ENCODE data around the gene DLGAP4.

Gene DLGAP4

DNA sequence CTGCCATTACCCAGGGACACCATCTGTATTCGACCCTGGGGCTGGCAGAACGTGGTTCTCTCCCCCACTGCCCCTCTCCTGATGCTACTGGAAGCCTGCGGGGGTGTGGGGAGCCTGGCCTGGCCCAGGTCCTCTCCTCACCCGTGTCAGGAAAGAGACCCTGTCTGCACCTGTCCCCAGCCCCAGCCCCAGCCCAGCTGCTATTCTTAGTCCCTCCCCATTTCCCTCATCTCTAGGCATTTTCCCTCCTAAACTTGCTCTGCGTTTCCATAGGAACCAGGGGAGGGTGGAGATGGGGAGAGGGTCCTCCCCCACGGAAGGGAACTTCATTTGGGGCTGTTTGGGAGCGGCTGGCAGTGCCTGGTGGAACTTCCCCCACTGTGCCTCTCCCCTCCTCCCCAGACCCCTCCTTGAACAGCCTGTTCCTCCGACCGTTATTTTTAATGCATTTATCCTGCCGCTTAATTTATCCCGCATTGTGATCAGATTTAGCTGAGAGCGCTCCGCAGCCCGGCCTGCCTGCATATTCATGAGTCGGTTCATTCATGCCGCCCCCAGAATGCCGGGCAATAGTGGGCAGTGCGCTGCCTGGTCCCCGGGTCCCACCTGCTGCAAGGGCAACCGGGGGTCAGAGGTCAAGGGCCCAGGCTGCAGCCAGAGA, 31.8 kb upstream of the DLGAP4 start:
- no peak for DNase-seq

DNA sequence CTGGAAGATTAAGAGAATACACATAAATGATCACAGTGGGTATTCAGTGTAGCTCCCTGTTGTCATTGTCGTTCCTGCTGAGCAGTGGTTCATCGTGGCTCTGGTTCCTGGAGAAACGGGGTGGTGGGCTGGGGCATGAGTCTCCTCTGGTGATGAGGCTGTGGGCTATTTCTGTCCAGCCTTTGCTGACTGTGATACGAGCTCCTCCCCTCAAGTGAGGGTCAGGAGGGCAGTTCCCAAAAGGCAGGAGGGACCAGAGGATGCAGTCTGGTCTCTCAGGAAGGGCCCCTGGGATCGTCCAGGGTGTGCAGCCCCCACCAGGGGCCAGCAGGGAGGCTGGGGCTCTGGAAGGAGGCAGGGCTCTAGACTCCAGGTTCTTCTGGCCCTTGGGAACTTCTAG, 31.1 kb upstream of the DLGAP4 start:
- DNase-seq = no peak

DNA sequence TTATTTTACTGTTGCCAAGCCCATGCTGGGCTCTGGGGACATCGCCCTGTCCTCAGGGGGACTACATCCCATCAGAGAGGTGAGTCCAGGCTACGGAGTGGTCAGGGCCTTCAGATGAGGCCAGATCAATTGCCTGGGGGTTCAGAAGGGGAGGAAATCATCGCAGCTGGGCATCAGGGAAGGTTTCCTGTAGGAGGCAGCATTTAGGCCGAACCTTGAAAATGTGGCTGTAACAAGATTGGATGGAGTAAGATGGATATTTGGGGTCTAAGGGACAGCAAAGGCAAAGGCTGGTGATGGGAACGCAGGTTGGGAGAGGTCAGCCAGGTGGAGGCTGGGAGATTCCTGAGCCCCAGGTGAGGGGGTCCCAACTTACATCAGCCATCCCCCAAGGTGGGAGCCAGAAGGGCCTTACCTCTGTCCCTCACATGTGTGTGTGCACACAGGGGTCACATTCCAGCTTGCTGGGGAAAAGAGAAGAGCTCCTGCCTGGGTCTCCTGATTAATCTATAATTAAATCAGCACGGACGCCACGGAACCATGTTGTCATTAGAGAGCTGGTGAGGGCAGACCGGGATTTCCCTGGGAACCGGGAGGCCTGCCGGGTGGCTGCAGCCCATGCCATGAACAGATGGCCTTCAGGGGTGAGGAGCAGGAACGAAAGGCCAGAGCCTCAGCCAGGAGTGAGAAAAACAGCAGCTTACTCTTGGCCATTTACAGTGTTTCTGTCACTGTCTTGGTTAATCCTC, 30.5 kb upstream of the DLGAP4 start:
- no peak for DNase-seq

DNA sequence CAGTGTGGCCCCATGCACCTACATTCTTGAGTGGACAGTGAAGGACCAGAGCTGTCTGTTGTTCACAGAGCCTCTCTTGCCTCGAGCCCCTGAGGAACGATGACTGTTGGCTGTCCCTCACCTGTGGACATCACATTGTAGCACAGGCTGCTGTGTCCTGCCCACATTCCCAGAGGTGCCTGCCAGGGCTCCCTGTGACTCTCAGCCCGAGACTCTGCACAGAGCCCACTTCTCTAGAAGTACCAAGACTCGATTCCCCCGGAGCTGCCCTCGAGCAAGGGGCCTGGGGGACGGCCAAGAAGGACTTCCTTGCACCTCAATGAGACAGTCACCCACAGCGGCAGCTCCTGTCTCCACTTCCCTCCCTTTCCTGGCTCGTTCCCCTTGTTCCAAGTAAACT, 28.6 kb upstream of the DLGAP4 start:
- no peak for DNase-seq

DNA sequence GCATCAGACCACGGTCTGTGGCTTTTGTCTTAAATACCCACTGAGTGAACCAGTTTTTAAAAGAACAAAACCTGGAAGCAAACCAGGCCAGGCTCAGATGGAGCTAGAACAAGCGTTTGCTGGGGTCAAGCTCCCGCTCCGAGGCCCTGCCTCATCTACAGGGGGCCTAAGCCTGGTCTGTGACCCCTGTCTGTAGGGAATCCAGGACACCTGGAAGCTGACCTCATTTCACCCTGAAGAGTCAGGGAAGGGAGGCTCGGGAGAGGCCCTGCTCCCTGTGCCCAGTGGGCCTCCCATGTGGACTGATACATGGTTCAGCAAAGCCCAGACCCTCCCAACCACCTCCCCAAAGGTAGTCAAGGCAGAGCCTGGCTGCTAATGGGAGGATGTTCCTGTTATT, 26.8 kb upstream of the DLGAP4 start:
- DNase-seq = no peak

DNA sequence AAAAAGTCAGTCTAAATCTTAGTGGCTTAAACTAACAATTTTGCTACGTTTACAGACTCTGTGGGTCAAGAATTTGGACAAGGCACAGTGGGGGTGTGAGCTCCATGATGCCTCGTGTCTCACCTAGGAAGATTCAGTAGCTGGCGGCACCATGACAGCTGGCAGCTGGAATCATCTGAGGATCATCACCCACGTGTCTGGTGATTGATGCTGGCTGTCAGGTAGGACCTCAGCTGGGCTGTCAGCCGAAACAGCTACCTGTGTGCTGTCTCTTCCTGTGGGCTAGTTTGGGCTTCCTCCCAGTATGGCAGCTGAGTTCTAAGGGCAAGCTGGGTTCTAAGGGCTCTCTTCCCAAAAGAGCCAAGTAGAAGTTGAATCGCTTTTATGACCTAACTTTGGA, 26.4 kb upstream of the DLGAP4 start:
- DNase-seq = no peak

DNA sequence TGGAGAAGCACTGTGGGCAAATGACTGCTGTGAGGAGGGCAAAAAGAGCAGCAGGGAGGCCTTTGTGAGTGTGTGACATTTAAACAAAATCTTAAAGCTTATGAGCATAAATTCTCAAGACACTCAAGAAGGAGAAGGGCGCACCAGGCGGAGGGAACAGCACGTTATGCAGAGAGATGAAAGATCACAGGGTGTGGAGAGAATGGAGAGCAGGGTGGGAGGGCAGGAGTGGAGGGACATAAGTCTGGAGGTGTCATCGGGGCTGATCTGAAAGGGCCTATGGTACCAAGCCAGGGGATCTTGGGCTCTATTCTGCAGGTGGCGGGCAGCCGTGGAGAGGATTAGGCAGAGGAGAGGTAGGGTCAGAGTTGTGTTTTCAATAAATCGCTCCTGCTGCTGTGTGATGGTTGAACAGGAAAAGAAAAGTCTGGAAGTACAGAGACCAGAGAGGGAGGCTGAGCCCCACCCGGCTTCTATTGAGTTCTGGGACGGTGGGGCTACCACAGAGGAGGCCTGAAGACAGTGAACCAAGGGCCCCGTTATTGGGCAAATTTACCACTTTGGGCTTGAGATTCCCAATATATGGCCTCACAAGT, 24.3 kb upstream of the DLGAP4 start:
- DNase-seq = no peak

DNA sequence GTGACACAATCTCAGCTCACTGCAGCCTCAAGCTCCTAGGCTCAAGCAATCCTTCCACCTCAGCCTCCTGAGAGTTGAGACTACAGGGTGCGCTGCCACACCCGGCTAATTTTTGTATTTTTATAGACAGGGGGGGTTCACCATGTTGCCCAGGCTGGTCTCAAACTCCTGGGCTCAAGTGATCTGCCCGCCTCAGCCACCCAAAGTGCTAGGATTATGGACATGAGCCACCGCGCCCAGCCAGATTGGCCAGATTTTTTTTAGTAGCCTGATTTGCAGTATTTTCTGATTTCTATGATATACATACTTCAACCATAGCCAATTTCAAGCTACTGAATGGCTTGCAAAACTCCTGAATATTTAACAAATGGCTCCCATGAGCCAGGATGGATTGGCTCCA, 21.4 kb upstream of the DLGAP4 start:
- no peak for DNase-seq

DNA sequence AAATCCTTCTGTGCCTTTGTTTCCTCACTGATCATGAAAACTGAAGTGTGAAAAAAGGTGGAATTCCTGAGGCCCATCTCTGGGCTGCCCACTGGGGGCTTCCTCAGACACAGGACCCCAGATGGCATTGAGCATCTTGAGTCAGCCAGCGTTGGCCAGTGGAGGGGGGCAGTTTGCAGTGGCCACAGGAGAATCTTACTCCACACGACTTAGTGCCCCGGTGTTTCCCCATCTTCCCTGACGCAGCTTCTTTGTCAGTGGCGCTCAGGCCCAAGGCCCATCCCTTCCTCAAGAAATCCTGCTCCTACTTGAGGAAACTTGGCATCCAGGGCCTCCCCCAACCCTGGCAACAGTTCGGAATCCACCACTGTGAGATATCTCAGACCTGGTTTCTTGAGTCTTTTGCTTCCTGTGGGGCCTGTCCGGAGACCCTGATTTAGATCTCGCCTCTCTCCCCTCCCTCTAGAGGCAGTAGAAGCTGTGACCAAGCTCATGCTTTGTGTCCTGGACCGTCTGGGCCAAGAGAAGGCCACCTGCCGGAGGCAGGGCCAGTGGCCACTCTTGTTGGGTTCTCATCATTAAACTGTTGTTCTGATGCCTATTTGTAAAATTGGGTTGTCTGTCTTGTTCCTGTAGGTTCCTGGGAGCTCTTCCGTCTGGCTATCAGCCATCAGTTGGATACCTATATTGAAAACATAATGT, 20.2 kb upstream of the DLGAP4 start:
- DNase-seq = no peak

DNA sequence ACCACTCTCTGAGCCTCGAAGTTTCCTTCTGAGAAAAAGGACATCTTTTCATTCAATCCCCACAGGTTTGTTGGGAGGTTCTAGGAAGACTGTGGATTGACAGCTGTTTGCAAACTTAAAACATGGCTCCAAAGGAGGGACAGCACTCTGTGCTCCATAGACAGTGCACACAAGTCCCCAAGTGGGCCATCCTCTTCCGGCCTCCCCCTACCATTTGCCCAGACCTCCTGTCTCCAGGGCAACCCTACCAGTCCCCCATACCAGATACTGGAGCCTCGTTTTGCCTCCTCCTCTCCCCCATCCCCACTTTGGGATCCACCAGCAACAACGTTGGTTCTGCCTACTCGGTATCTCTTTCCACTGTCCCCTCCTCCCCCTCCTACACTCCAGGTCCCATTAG, 8.5 kb upstream of the DLGAP4 start:
- DNase-seq = no peak

DNA sequence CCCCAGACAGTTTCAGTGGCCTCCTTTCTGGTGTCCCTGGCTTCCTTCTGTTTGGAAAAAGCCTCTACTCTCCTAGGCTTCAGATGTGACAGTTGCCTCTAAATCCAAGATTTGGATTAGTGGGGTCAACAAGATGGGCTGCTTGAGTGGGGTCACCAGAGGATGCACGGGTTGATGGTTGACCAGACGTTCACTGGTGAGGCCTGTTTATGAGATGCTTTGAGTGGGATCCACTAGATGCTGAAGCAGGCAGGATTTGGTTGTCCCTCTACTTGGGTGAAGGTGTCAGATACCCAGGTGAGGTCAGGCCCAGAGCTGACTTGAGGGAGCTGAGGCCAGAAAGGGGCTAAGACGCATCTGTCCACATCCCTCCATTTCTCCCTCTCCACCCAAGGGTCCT, 8.1 kb upstream of the DLGAP4 start:
- DNase-seq = no peak

DNA sequence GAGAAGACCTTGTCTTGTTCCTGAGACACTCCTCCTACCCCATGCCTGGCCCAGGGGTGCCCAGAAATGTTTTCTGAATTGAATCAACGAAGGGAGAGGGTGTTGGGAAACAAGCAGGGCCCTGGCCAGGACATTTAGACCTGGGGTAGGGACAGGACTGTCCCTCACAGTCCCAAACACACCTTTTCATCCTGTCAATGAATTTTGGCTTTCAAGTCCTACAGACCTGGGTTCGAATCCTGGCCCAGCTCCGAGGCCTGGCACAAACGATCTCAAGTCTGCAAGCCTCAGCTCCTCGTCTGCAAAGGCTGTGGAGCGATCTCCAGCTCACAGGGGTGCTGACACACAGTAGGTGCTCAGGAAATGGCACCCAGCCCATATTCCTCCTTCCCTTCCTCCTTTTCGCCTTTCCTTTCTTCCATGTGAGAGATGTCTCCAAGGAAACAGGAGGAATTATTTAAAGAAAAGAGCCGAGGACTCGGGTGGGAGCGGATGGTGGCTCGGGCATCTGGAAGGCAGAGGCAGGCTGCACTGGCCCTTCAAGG, 7.3 kb upstream of the DLGAP4 start:
- no peak for DNase-seq

DNA sequence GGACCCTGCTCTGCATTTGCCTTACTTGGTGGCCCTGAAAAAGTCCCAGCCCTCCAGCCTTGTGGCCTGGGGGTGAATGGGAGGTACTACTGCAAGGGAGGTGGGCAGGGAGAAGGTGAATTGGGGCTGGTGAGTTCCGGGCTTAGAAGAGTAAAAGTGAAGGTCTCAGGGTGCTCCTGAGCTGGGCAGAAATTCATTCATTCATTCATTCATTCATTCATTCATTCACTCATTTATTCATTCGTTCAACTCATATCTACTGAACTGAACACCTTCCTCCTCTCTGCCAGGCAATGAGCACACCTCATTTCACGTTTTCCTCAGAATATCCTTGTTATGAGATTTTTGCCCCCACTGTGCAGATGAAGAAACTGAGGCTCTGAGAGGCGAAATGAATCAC, 6.7 kb upstream of the DLGAP4 start:
- DNase-seq = no peak

DNA sequence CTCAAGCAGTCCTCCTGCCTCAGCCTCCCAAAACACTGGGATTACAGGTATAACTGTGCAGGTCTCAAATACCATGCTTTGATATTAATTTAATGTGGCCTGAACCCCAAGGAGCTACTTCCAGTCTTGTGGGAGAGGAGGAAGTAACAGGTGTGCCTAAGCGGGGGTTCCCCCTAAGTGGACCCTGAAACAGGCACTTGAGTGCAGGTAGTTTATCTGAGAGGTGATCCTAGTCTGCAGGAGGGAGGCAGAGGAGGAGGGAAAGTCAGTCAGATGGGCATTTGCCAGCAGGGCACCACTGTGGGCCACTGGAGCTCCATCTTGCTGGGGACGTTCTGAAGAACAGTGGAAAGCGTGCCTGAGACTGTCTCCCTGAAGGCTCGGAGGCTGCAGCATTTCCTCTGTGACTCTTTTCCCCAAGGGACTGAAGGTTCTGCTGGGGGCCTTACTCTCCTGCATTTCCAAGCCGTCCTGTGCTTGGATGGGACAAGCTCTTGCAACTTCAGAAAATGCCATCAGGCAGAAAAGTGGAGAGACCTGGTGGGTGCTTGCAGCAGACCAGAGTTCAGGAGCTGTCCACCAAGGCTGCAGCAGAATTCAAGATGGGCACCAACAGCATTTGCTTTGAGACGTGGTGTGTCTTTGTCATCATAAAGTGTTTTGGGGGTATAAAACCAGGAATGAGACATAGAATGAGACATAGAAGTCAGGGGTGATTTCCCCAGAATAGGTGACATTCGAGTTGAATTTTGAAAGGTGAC, 4.6 kb upstream of the DLGAP4 start:
- no peak for DNase-seq

DNA sequence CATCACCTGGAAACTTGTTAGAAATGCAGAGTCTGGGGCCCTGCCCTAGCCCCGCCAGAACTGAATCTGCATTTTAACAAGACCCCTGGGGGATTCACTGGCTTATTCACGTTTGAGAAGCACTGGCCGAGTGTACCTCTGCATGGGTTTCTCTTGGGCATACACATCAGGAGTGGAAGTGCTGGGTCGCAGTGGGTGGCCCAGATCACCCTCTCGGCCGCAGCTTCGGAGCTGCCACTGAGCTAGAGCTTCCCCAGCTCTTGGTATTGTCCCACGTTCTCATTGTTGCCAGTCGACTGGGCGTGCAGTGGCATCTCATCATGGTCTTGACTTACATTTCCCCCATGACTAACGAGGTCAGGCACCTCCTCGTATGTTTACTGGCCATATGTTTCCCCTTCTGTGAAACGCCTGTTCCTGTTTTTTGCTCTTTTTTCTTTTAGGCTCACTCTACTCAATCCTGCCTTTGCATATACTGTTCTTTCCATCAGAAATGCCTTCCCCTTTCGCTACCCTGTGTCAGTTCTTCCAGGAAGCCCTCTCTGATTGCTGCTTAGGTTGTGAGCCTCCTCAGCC, 3.0 kb upstream of the DLGAP4 start:
- no peak for DNase-seq

DNA sequence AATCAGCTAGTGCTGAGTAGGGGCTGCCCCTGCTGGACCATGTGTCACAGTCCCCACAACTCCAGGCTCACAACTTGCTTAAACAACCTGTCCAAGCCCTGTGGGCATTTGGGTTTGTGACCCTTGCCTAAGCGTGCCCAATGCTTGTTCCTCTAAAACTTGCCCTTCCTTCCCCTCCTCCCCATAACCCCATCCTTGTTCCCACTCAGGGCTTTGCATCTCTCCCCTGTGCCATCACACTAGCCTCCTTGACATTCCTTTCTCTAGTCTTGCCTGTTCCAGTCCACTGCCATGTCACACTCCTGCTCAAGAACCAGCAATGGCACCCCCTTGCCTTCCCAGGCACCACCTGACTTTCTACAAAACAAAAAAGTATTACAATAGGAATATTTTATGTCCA, 2.3 kb upstream of the DLGAP4 start:
- no peak for DNase-seq

DNA sequence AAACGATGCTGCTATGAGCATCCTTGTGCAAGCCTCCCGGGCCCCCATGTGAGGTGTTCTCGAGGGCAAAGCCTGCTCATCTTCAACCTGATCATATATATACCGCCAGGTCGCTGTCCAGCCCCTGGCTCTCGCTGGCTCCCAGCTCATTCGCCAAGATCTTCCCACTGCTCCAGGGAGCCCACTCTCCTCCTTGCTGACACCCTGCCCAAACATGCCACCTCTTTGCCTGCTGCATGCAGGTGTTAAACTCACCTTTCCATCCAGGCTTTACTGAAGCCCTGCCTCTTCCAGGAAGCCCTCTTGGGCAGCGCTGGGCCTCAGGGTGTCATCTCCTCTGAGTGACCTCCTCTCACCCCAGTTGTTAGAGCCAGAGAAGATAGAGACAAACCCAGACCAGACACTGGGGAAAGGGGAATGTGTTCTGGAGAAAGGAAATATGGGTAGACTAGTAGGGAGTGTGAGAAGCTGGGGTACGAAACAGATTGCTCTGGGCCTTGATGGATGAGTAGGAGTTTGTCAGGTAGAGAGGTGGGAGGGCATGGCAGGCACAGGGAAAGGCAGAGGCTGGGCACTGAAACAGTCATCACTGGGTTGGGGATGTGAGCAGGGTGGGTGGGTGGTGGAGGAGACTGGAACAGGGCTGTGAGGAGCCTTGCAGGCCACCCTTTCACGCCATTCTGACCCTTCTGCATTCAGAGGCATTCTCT, 1.2 kb upstream of the DLGAP4 start:
- DNase-seq = no peak

DNA sequence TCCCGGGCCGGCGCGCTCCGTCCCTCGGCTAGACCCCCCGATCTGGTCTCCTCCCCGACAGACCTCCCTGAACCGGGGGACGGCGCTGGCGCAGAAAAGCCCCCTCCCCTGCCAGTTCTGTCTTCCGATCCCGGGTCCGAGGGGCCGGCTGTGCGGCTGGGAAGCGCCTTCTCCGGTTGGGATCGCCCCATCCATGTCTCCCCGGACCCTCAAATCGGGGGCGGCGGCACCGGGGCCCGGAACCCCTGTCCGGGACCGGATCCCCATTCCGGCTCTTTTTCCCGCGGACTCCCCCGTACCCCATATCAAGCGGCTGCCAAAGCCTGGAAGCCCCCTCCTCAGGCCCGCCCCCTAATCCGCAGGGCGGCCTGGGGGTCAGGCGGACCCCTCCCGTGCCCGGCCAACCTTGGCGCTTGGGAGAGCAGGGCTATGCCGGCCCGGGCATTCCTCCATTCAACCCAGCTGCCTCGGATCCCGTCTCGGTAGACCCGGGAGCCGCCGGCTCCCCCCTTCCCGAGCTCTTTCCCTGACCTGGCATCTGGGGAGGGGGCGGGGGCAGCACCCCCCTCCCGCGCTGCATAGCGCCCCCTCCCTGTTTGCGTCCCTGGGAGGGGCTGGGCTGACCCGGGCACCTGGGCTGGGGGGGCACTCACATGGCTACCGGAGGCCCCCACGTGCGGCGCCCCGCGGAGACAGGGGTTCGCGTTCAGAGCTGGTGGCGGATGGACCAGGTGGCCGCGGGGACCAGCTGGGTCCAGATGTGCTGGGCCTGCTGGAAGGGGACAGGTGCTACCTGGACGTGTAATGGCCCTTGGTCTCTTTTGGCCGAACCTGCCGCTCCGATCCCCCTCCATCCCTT, 643 bp downstream of the DLGAP4 start:
- no peak for DNase-seq

DNA sequence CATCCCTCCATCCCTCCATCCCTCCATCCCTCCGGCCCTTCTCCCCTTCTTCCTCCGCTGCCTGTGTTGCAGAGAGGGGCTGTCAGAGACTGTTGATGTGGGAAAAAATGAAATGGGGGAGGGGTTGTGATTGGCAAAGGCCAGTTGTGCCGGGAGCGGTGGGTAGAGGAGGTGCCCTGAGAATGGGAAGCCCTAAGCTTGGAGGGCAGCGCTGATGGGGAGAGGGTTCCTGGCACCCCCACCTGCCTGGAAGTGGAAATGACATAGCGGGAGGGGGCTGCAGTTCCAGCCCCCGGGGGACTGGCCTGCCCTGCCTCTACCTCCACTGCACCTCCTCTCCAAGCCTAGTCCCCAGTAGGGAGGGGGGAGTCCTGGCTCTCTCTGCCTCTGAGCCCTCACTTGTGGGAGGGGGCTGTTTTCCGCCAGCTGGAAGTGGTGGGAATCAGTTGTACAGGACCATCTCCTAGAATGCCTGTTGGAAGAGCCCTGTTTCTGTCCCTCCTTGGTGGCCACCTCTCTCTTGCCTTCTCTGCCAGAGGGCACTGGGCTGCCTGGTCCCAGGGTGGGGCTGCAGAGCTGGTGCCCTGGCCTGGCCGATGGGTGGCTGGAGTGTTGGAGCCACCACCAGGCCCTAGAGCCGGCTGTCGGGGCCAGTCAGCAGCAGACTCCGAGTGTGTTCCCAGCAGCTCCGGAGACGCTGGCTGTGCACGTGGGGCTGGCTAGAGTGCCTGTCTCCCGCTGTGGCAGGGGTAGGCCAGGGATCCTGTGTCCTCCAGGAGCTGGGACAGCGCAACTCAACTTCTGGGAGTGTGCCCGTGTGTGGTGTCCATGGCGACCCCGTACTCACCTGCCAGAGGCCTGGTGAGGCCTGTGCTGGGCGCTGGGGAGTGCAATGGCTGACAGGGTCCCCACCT, 1.5 kb downstream of the DLGAP4 start:
- no peak for DNase-seq

DNA sequence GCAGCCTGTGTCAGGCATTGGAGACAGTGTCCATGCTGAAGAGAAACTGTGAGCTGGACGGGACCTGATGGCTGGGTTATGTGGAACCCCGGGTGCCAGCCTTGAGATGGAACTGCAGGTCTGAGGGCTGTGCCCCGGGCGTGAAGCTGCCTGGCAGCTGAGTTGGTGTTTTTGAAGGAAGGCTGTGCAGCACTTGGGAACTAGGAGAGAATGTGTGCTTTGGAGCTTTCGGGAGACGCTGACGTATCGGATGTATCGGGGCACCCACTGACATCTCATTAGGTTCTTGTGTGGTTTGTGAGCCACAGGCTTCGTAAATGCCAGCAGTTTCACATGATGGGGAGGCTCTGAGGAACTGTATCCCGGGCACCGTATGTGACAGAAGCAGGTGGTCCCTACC, 2.2 kb downstream of the DLGAP4 start:
- no peak for DNase-seq
